Natural killer cell (primary cell): ENCODE results near the gene SPATS2L. TPM values are rescaled to one million over a fixed set of nuclear protein-coding genes. Genes with fewer than 3 reads are reported as not detected.

Experiments used
- ATAC-seq, 3 donors: fragments of 150-1000 bp in 2 of 3; fragments of 200-7000 bp in 1 of 3; cut with Tn5 transposase; 1 replicate in 1 of 3; 2 replicates in 2 of 3; pipeline ENCODE4 v1.10.0; 2021; ENCODE audit warnings: mild to moderate bottlenecking in 2 of 3, moderate library complexity in 2 of 3
- DNase-seq, 2 donors: peaks; one replicate each; pipeline versions ENCODE4 v3.0.0 to v3.0.0-alpha.2; 2013 to 2021; ENCODE audit warnings: mixed read lengths in 1 of 2
- H3K27ac ChIP-seq: one replicate; pipeline ENCODE4 v1.5.1; 2013; ENCODE audit warnings: mild to moderate bottlenecking, low read length
- H3K27me3 ChIP-seq: one replicate; pipeline ENCODE4 v1.6.1; 2013; ENCODE audit warnings: low read length; ENCODE audit not compliant: control insufficient read depth, insufficient read depth
- H3K36me3 ChIP-seq: one replicate; pipeline ENCODE4 v1.6.1; 2013; ENCODE audit warnings: low read length; ENCODE audit not compliant: control insufficient read depth, insufficient read depth
- H3K4me1 ChIP-seq: one replicate; pipeline ENCODE4 v1.6.1; 2013; ENCODE audit warnings: low read length; ENCODE audit not compliant: control insufficient read depth, insufficient read depth
- H3K4me3 ChIP-seq: one replicate; pipeline ENCODE4 v1.5.1; 2013; ENCODE audit warnings: low read length
- H3K9me3 ChIP-seq: one replicate; pipeline ENCODE4 v1.6.1; 2013; ENCODE audit warnings: low read length; ENCODE audit not compliant: control insufficient read depth, insufficient read depth
- H3K27ac Mint-ChIP-seq, 2 donors: one replicate each; pipeline ENCODE4 v1.8.0; 2022; ENCODE audit warnings: mild to moderate bottlenecking in 2 of 2, mixed read lengths in 2 of 2, moderate library complexity in 1 of 2
- H3K27me3 Mint-ChIP-seq, 2 donors: one replicate each; pipeline ENCODE4 v1.8.0; 2022; ENCODE audit warnings: low read depth in 2 of 2, mixed read lengths in 2 of 2
- H3K36me3 Mint-ChIP-seq: one replicate; pipeline ENCODE4 v1.8.0; 2022; ENCODE audit warnings: mixed read lengths
- H3K4me1 Mint-ChIP-seq, 2 donors: one replicate each; pipeline ENCODE4 v1.8.0; 2022; ENCODE audit warnings: mixed read lengths in 2 of 2
- H3K4me3 Mint-ChIP-seq: one replicate; pipeline ENCODE4 v1.8.0; 2022; ENCODE audit warnings: mild to moderate bottlenecking, moderate library complexity, mixed read lengths
- H3K9me3 Mint-ChIP-seq, 2 donors: one replicate each; pipeline ENCODE4 v1.8.0; 2022; ENCODE audit warnings: mixed read lengths in 2 of 2
- CTCF ChIP-seq: fragments of 200-600 bp; IDR thresholded peaks from one replicate; pipeline ENCODE4 v1.8.0; 2022; ENCODE audit warnings: antibody characterized with exemption
- WGBS: methylation state at CpG from one replicate; pipeline ENCODE4 v1.1.7; 2013; ENCODE audit warnings: missing lambda C conversion rate; ENCODE audit not compliant: insufficient coverage; 5-methylcytosine and 5-hydroxymethylcytosine counted together
- intact Hi-C: fragments of 100-400 bp; cut with micrococcal nuclease; formaldehyde crosslinking; loops from one replicate; pipeline ENCODE4 v1.14.2; 2022
- total RNA-seq, 4 donors: library from RNA; stranded (reverse); fragments of 120-200 nt in 1 of 4; gene quantifications; one replicate each; pipeline versions ENCODE4 v1.2.3 to v1.2.4, GENCODE V29; 2013 to 2022

SPATS2L gene
- total RNA-seq, 3 donors from 2014 or later (not counting 1 experiment from before 2014, with no cell fraction given): 3.8 to 10.9 (median 4.4) TPM

GRCh38 chr2:200357845-200358244, 51.4 kb downstream of the SPATS2L start:
- Histone ChIP-seq H3K4me1 (no peaks in the 10 kb centered on the region), H3K27ac (no peak overlapping the region), H3K4me3 (no peak overlapping the region), H3K27me3 (no peaks in the 10 kb centered on the region), H3K9me3 (no peaks in the 10 kb centered on the region), H3K36me3 (no peaks in the 10 kb centered on the region)
- Mint-ChIP-seq H3K4me1 (no peaks in the 10 kb centered on the region), H3K4me3 (no peak overlapping the region), H3K36me3 (no peaks in the 10 kb centered on the region), H3K9me3 (no peaks in the 10 kb centered on the region), H3K27ac (no peak overlapping the region), H3K27me3 (no peaks in the 10 kb centered on the region)
- DNase-seq: no peak
- ATAC-seq: no peak
- 93% methylated on average over 3 of the region's 3 CpGs for WGBS
- no peak for TF ChIP-seq CTCF
- intact Hi-C loops: no loop called here

GRCh38 chr2:200359552-200359951, 53.1 kb downstream of the SPATS2L start:
- Histone ChIP-seq H3K4me1 (no peaks in the 10 kb centered on the region), H3K27ac (no peak overlapping the region), H3K9me3 (no peaks in the 10 kb centered on the region), H3K27me3 (no peaks in the 10 kb centered on the region), H3K4me3 (no peak overlapping the region), H3K36me3 (no peaks in the 10 kb centered on the region)
- H3K27me3 Mint-ChIP-seq: peaks cover 3 to 5% of the 10 kb centered on the region in 2 donors
- H3K9me3 Mint-ChIP-seq: no peaks in the 10 kb centered on the region
- DNase-seq (no peak), ATAC-seq (no peak)
- H3K4me3 Mint-ChIP-seq: no peak overlapping the region
- TF ChIP-seq CTCF: no peak
- intact Hi-C loops: no loop called here
- H3K36me3 Mint-ChIP-seq: no peaks in the 10 kb centered on the region
- WGBS: 96% methylated on average over 2 of the region's 2 CpGs
- H3K4me1 Mint-ChIP-seq: no peaks in the 10 kb centered on the region
- no peak overlapping the region for H3K27ac Mint-ChIP-seq

- no peak overlapping the region for H3K4me3 ChIP-seq
- H3K9me3 ChIP-seq: no peaks in the 10 kb centered on the region
- Mint-ChIP-seq H3K36me3 (no peaks in the 10 kb centered on the region), H3K4me1 (no peaks in the 10 kb centered on the region), H3K9me3 (no peaks in the 10 kb centered on the region), H3K27ac (no peak overlapping the region), H3K27me3 (peaks cover 3 to 5% of the 10 kb centered on the region in 2 donors), H3K4me3 (no peak overlapping the region)
- no peak overlapping the region for H3K27ac ChIP-seq
- no peaks in the 10 kb centered on the region for H3K36me3 ChIP-seq
- no peak for DNase-seq
- no peaks in the 10 kb centered on the region for H3K4me1 ChIP-seq
- no peak for TF ChIP-seq CTCF
- no peak for ATAC-seq
- H3K27me3 ChIP-seq: no peaks in the 10 kb centered on the region
- intact Hi-C loops: no loop called here
- 97% methylated on average over 4 of the region's 5 CpGs for WGBS
Measured at GRCh38 chr2:200360364-200360763, 53.9 kb downstream of the SPATS2L start.

DNA sequence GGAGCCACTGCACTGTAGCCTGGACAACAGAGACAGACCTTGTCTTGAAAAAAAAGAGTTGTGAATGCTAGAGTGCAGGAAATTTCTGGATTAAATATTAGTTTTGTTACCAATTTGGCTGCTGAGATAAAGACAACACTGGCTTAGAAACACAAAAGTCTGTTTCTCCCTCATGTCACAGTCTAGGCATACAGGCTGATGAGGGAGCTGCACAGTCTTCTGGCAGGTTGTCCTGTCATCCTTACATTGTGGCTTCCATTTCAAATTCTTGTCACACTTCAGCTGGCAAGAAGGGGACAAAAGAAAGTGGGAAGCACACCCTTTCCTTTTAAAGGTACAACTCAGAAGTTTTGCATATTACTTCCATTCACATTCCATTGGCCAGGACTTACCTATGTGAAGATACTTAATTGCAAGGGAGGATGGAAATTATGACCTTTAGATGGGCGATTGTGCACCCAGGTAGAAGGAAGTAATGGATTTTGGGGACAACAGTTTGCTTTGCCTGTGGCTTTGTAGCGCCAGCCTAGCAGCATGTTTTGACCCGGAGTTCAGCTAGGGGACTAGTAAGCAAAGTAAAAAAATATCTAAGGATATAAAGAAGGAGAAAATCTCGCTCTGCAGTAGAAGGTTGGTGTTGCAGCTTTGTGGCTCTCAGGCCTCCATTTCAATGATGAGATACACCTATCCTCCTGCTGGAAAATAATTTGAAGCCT, 55.9 kb downstream of the SPATS2L start:
- no peaks in the 10 kb centered on the region for H3K9me3 Mint-ChIP-seq
- no peak for DNase-seq
- 89% methylated on average over 3 of the region's 4 CpGs for WGBS

More for the DNA sequence above, 55.9 kb downstream of the SPATS2L start:
- no peak for ATAC-seq
- no peaks in the 10 kb centered on the region for H3K36me3 ChIP-seq
- TF ChIP-seq CTCF: no peak
- Mint-ChIP-seq H3K4me1 (no peaks in the 10 kb centered on the region), H3K27ac (no peak overlapping the region), H3K27me3 (peaks cover 5% of the 10 kb centered on the region in 2 donors), H3K36me3 (no peaks in the 10 kb centered on the region), H3K4me3 (no peak overlapping the region)
- H3K4me1 ChIP-seq: no peaks in the 10 kb centered on the region
- H3K4me3 ChIP-seq: no peak overlapping the region
- H3K9me3 ChIP-seq: no peaks in the 10 kb centered on the region
- intact Hi-C loops: no loop called here
- H3K27ac ChIP-seq: no peak overlapping the region
- no peaks in the 10 kb centered on the region for H3K27me3 ChIP-seq
